B cell (primary cell): ENCODE data around the gene ZSWIM6. TPM values are rescaled to one million over a fixed set of nuclear protein-coding genes. Genes with fewer than 3 reads are reported as not detected.

ENCODE experiments used
- ATAC-seq: fragments of 200-7000 bp; cut with Tn5 transposase; one replicate; pipeline ENCODE4 v1.10.0; 2021; ENCODE audit warnings: low read depth, mild to moderate bottlenecking, moderate number of reproducible peaks, moderate library complexity
- CTCF ChIA-PET: fragments of 350-600 bp; sonication (Branson Sonifier 250); formaldehyde crosslinking; loops from one replicate; lab custom pipeline; 2021; ENCODE audit warnings: antibody characterized with exemption, inconsistent platforms; lab: Charles Lee
- POLR2A ChIA-PET: fragments of 350-600 bp; sonication (Branson Sonifier 250); formaldehyde crosslinking; loops from one replicate; lab custom pipeline; 2021; ENCODE audit warnings: antibody characterized with exemption; lab: Charles Lee
- DNase-seq: peaks from one replicate; pipeline ENCODE4 v3.0.0; 2013
- H2AFZ ChIP-seq: 2 replicates; pipeline ENCODE4 v1.6.1; 2012; ENCODE audit warnings: mild to moderate bottlenecking, low read depth, low read length; ENCODE audit not compliant: insufficient read depth, poor library complexity, severe bottlenecking
- H3K27ac ChIP-seq, 2 donors: 1 replicate in 1 of 2; 2 replicates in 1 of 2; pipeline ENCODE4 v1.5.1; 2012 to 2013; ENCODE audit warnings: low read length in 2 of 2, mild to moderate bottlenecking in 2 of 2, moderate library complexity in 1 of 2
- H3K27me3 ChIP-seq, 4 experiments: fragments of 200-600 bp in 1 of 4; sonication (generic) in 1 of 4; replicated peaks in 1 of 4; 1 replicate in 2 of 4; 2 replicates in 2 of 4; pipeline versions ENCODE4 v1.6.1 to v1.7.0; 2013 to 2016; ENCODE audit warnings: low read length in 3 of 4, mild to moderate bottlenecking in 2 of 4, mixed read lengths in 1 of 4, moderate library complexity in 1 of 4; ENCODE audit not compliant: insufficient read depth in 4 of 4, control insufficient read depth in 3 of 4; ENCODE audit errors: control extremely low read depth in 1 of 4
- H3K36me3 ChIP-seq, 2 experiments: replicated peaks in 1 of 2; 1 replicate in 1 of 2; 2 replicates in 1 of 2; pipeline versions ENCODE4 v1.6.1 to v1.7.1; 2013; ENCODE audit warnings: low read length in 1 of 2; ENCODE audit not compliant: insufficient read depth in 2 of 2, control insufficient read depth in 1 of 2; ENCODE audit errors: control extremely low read depth in 1 of 2, extremely low read depth in 1 of 2
- H3K4me1 ChIP-seq, 2 donors: fragments of 200-600 bp in 1 of 2; sonication (generic) in 1 of 2; 1 replicate in 1 of 2; 2 replicates in 1 of 2; pipeline versions ENCODE4 v1.5.1 to v1.6.1; 2013 to 2017; ENCODE audit warnings: low read length in 2 of 2; ENCODE audit not compliant: control insufficient read depth in 2 of 2, insufficient read depth in 2 of 2
- H3K4me2 ChIP-seq: replicated peaks from 2 replicates; pipeline ENCODE3; 2012; ENCODE audit warnings: mild to moderate bottlenecking, low read depth, low read length; ENCODE audit not compliant: poor library complexity, severe bottlenecking
- H3K4me3 ChIP-seq, 5 experiments: fragments of 200-600 bp in 1 of 5; sonication (generic) in 1 of 5; 1 replicate in 3 of 5; 2 replicates in 2 of 5; pipeline versions ENCODE4 v1.5.1 to v1.7.0; 2011 to 2016; ENCODE audit warnings: low read length in 4 of 5, mild to moderate bottlenecking in 4 of 5, low read depth in 2 of 5, control low read depth in 1 of 5, moderate library complexity in 1 of 5; ENCODE audit not compliant: insufficient read depth in 1 of 5; ENCODE audit errors: control extremely low read depth in 1 of 5, extremely low read depth in 1 of 5
- H3K79me2 ChIP-seq: fragments of 200-600 bp; sonication (generic); one replicate; pipeline ENCODE4 v1.6.0; 2016; ENCODE audit warnings: low read length; ENCODE audit not compliant: control insufficient read depth, insufficient read depth
- H3K9ac ChIP-seq: fragments of 200-600 bp; sonication (generic); 2 replicates; pipeline ENCODE4 v1.6.1; 2017; ENCODE audit warnings: mild to moderate bottlenecking, low read length, moderate library complexity
- H3K9me3 ChIP-seq, 3 donors: one replicate each; pipeline versions ENCODE4 v1.6.1 to v1.7.1; 2013; ENCODE audit warnings: low read length in 2 of 3; ENCODE audit not compliant: control insufficient read depth in 2 of 3, insufficient read depth in 1 of 3; ENCODE audit errors: control extremely low read depth in 1 of 3
- H4K20me1 ChIP-seq: 2 replicates; pipeline ENCODE4 v1.6.0; 2012; ENCODE audit warnings: mild to moderate bottlenecking, low read length; ENCODE audit not compliant: insufficient read depth, control insufficient read depth, poor library complexity, severe bottlenecking
- H3K27ac Mint-ChIP-seq: one replicate; pipeline ENCODE4 v1.8.0; 2021; ENCODE audit warnings: mixed read lengths
- H3K27me3 Mint-ChIP-seq: one replicate; pipeline ENCODE4 v1.8.0; 2021; ENCODE audit warnings: mixed read lengths
- H3K4me1 Mint-ChIP-seq: one replicate; pipeline ENCODE4 v1.8.0; 2021; ENCODE audit warnings: mixed read lengths
- H3K4me3 Mint-ChIP-seq: one replicate; pipeline ENCODE4 v1.8.0; 2021; ENCODE audit warnings: mixed read lengths
- H3K9me3 Mint-ChIP-seq: one replicate; pipeline ENCODE4 v1.8.0; 2022; ENCODE audit warnings: mixed read lengths; ENCODE audit not compliant: insufficient read depth
- CTCF ChIP-seq: fragments of 200-600 bp; IDR thresholded peaks from one replicate; pipeline ENCODE4 v1.8.0; 2022; ENCODE audit warnings: antibody characterized with exemption, mild to moderate bottlenecking
- EZH2 ChIP-seq: IDR thresholded peaks from 2 replicates; pipeline ENCODE4 v1.6.1; 2012; ENCODE audit warnings: borderline replicate concordance, low read depth, mild to moderate bottlenecking, moderate library complexity, low read length; ENCODE audit not compliant: insufficient read depth, poor library complexity, severe bottlenecking
- WGBS: methylation state at CpG from one replicate; pipeline ENCODE4 v1.1.5; 2013; ENCODE audit warnings: missing lambda C conversion rate; ENCODE audit not compliant: insufficient coverage; 5-methylcytosine and 5-hydroxymethylcytosine counted together
- intact Hi-C: fragments of 100-400 bp; cut with micrococcal nuclease; formaldehyde crosslinking; loops from one replicate; pipeline ENCODE4 v1.10.0; 2022
- polyA plus RNA-seq: library from polyadenylated mRNA; depleted of rRNA; stranded (reverse); fragments of >200 nt; gene quantifications from 2 replicates; pipeline ENCODE4 v1.2.3, GENCODE V29; 2012
- total RNA-seq, 2 donors: library from RNA; stranded (reverse); fragments of 120-200 nt in 1 of 2; gene quantifications; 1 replicate in 1 of 2; 2 replicates in 1 of 2; pipeline versions ENCODE4 v1.2.3 to v1.2.4, GENCODE V29; 2013 to 2022

The ZSWIM6 gene
- total and polyA plus RNA-seq, 2 donors (not counting 1 experiment from before 2014, with no cell fraction given) = 7.9 to 16.4 TPM

GRCh38 chr5:61435368-61435767 is 103.3 kb downstream of the ZSWIM6 start:
- no peak for DNase-seq
- Histone ChIP-seq H3K79me2 (peaks cover 68% of the 10 kb centered on the region), H3K4me1 (no peaks in the 10 kb centered on the region), H4K20me1 (peaks cover 8% of the 10 kb centered on the region), H3K27me3 (no peaks in the 10 kb centered on the region), H3K9me3 (peaks cover 0 to 7% (median 0%) of the 10 kb centered on the region in 3 donors), H3K36me3 (no peaks in the 10 kb centered on the region), H2AFZ (no peak overlapping the region), H3K4me3 (no peak overlapping the region), H3K9ac (no peak overlapping the region), H3K4me2 (no peak overlapping the region), H3K27ac (no peak overlapping the region)
- POLR2A ChIA-PET = no interaction called here
- ATAC-seq = no peak
- H3K9me3 Mint-ChIP-seq = peaks cover 3% of the 10 kb centered on the region
- H3K27me3 Mint-ChIP-seq = no peaks in the 10 kb centered on the region
- CTCF ChIA-PET = interaction anchor here (1.2 kb wide), 1 partner anchor 28 kb away, joined by 3 read pairs; no protein-coding TSS in a partner anchor
- no peak for TF ChIP-seq EZH2
- peaks cover 20% of the 10 kb centered on the region for H3K4me1 Mint-ChIP-seq
- 100% methylated on average over 1 of the region's 2 CpGs for WGBS
- no peak overlapping the region for H3K4me3 Mint-ChIP-seq
- H3K27ac Mint-ChIP-seq = no peak overlapping the region
- intact Hi-C loops = no loop called here

DNA sequence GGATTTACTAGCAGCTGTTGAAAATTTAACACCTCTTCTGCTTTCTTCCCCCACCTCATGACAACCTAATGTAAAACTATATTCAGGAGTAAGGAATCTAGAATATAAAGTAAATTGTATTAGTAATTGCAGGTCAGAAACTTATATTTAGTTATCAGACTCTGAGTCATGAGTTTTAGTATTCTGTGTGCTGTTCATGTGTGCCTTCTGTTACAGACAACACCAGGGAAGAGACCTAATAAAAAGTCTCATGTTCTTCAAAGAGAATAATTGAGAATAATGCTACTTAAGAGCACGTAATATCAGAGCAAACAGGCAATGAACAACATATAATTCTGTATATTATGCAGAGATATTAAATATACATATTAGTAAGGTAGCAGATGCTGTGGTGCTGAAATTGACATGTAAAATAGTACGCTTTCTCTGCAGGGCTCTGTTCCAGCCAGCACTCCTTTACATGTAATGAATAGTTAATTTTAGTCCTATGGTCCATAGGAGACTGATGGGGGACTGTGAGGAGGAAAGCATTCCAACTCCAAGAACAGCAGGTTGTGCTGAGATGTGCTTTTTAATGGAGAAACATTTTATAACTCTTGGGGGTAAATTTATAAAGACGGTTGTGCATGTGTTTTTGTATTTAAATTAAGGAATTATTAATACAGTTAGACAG is 106.4 kb downstream of the ZSWIM6 start:
- no peak for ATAC-seq
- ChIA-PET POLR2A (no interaction called here), CTCF (no interaction called here)
- no peak overlapping the region for H3K9ac ChIP-seq
- no peak overlapping the region for H3K4me2 ChIP-seq
- no peaks in the 10 kb centered on the region for H3K4me1 ChIP-seq
- TF ChIP-seq CTCF (no peak), EZH2 (no peak)
- peaks cover 9 to 38% (median 10%) of the 10 kb centered on the region in 3 donors for H3K9me3 ChIP-seq
- H3K4me1 Mint-ChIP-seq = peaks cover 10% of the 10 kb centered on the region
- no peak overlapping the region for H3K27ac Mint-ChIP-seq
- peaks cover 57% of the 10 kb centered on the region for H3K79me2 ChIP-seq
- no peak overlapping the region for H3K27ac ChIP-seq
- H2AFZ ChIP-seq = no peak overlapping the region
- H3K27me3 Mint-ChIP-seq = no peaks in the 10 kb centered on the region
- H3K4me3 ChIP-seq = no peak overlapping the region
- H4K20me1 ChIP-seq = peaks cover 8% of the 10 kb centered on the region
- no peaks in the 10 kb centered on the region for H3K27me3 ChIP-seq
- DNase-seq = no peak
- peaks cover 21% of the 10 kb centered on the region for H3K9me3 Mint-ChIP-seq
- intact Hi-C loops = no loop called here
- H3K4me3 Mint-ChIP-seq = no peak overlapping the region
- H3K36me3 ChIP-seq = no peaks in the 10 kb centered on the region
- WGBS = no CpG with 5 or more reads among the region's 3 CpGs
